SK-N-MC (cell line): Measurements from ENCODE around the gene IL2.

Experiments used
- DNase-seq: peaks from one replicate; pipeline ENCODE4 v3.0.0-alpha.2; 2011; ENCODE audit warnings: low read depth, low spot score
- H3K27ac ChIP-seq: fragments of 200-600 bp; sonication (generic); 2 replicates; pipeline ENCODE4 v1.5.1; 2016; ENCODE audit warnings: mixed run types
- H3K36me3 ChIP-seq: fragments of 200-600 bp; sonication (generic); 2 replicates; pipeline ENCODE4 v1.6.1; 2017; ENCODE audit warnings: antibody characterized with exemption, low read length, mixed read lengths; ENCODE audit not compliant: insufficient read depth
- H3K4me3 ChIP-seq: fragments of 200-600 bp; sonication (generic); 2 replicates; pipeline ENCODE4 v1.5.1; 2016
- H3K9ac ChIP-seq: fragments of 200-600 bp; sonication (generic); 2 replicates; pipeline ENCODE4 v1.8.0; 2017; ENCODE audit warnings: mixed run types, mixed read lengths; ENCODE audit not compliant: insufficient read length
- H3K9me3 ChIP-seq: fragments of 200-600 bp; sonication (generic); 2 replicates; pipeline ENCODE4 v1.6.1; 2017; ENCODE audit warnings: low read depth, mild to moderate bottlenecking, antibody characterized with exemption, low read length, moderate library complexity, mixed read lengths
- EZH2 ChIP-seq: fragments of 200-600 bp; sonication (generic); IDR thresholded peaks from one replicate; pipeline ENCODE4 v1.6.1; 2017; ENCODE audit warnings: antibody characterized with exemption
- FOXP2 ChIP-seq: optimal IDR thresholded peaks from 2 replicates; pipeline ENCODE3; 2011; ENCODE audit warnings: mild to moderate bottlenecking, moderate library complexity; ENCODE audit not compliant: insufficient read depth; ENCODE audit errors: extremely low read length, control extremely low read depth
- POLR2AphosphoS5 ChIP-seq: IDR thresholded peaks from 2 replicates; pipeline ENCODE4 v1.6.1; 2012; ENCODE audit warnings: mild to moderate bottlenecking, low read depth, low read length, borderline replicate concordance

Gene IL2

GRCh38 chr4:122456231-122457116, at the start of gene IL2:
Gene IL2, minus strand, starts transcription at chr4:122456725. Its CDS starts 285 bp downstream, at chr4:122456440.
- H3K9ac ChIP-seq, result no peak within 1 kb of the TSS
- H3K4me3 ChIP-seq, result no peak within 1 kb of the TSS
- TF ChIP-seq FOXP2, result no peak
- DNase-seq, result no peak
- H3K36me3 ChIP-seq, result no peaks in the 10 kb centered on the region
- no peak within 1 kb of the TSS for H3K27ac ChIP-seq
- no peaks in the 10 kb centered on the region for H3K9me3 ChIP-seq

GRCh38 chr4:122503214-122503613, 46.7 kb upstream of the IL2 start:
- no peak overlapping the region for H3K9ac ChIP-seq
- no peaks in the 10 kb centered on the region for H3K9me3 ChIP-seq
- H3K27ac ChIP-seq, result no peak overlapping the region
- DNase-seq, result no peak
- H3K4me3 ChIP-seq, result no peak overlapping the region
- TF ChIP-seq POLR2AphosphoS5 (no peak), FOXP2 (no peak), EZH2 (no peak)
- H3K36me3 ChIP-seq, result no peaks in the 10 kb centered on the region

GRCh38 chr4:122500852-122501501, 44.5 kb upstream of the IL2 start:
- no peak for DNase-seq
- TF ChIP-seq EZH2 (no peak), POLR2AphosphoS5 (no peak)
- H3K36me3 ChIP-seq, result no peaks in the 10 kb centered on the region
- H3K9ac ChIP-seq, result no peak overlapping the region
- H3K9me3 ChIP-seq, result no peaks in the 10 kb centered on the region
- H3K4me3 ChIP-seq, result no peak overlapping the region
- no peak overlapping the region for H3K27ac ChIP-seq

- Histone ChIP-seq H3K27ac (no peak overlapping the region), H3K4me3 (no peak overlapping the region), H3K36me3 (no peaks in the 10 kb centered on the region), H3K9me3 (no peaks in the 10 kb centered on the region), H3K9ac (no peak overlapping the region)
- no peak for DNase-seq
- TF ChIP-seq EZH2 (no peak), POLR2AphosphoS5 (no peak), FOXP2 (no peak)
Observed at GRCh38 chr4:122489061-122489460, 32.5 kb upstream of the IL2 start.

- Histone ChIP-seq H3K9me3 (no peaks in the 10 kb centered on the region), H3K36me3 (no peaks in the 10 kb centered on the region), H3K27ac (no peak overlapping the region), H3K9ac (no peak overlapping the region), H3K4me3 (no peak overlapping the region)
- DNase-seq, result no peak
- TF ChIP-seq EZH2, result no peak
- TF ChIP-seq FOXP2, result no peak
- TF ChIP-seq POLR2AphosphoS5, result no peak
Observed at GRCh38 chr4:122483481-122483880, 27.0 kb upstream of the IL2 start.

- no peak overlapping the region for H3K4me3 ChIP-seq
- H3K9me3 ChIP-seq, result no peaks in the 10 kb centered on the region
- TF ChIP-seq POLR2AphosphoS5 (no peak), EZH2 (no peak), FOXP2 (no peak)
- DNase-seq, result no peak
- no peaks in the 10 kb centered on the region for H3K36me3 ChIP-seq
- no peak overlapping the region for H3K9ac ChIP-seq
- no peak overlapping the region for H3K27ac ChIP-seq
Observed at GRCh38 chr4:122481766-122482405, 25.4 kb upstream of the IL2 start.

GRCh38 chr4:122480655-122481487, 24.3 kb upstream of the IL2 start:
- no peak overlapping the region for H3K27ac ChIP-seq
- DNase-seq, result no peak
- no peak overlapping the region for H3K4me3 ChIP-seq
- no peak for TF ChIP-seq POLR2AphosphoS5
- no peak for TF ChIP-seq EZH2
- TF ChIP-seq FOXP2, result no peak
- no peak overlapping the region for H3K9ac ChIP-seq
- no peaks in the 10 kb centered on the region for H3K9me3 ChIP-seq
- no peaks in the 10 kb centered on the region for H3K36me3 ChIP-seq

- H3K9me3 ChIP-seq, result no peaks in the 10 kb centered on the region
- no peak overlapping the region for H3K27ac ChIP-seq
- DNase-seq, result no peak
- no peak overlapping the region for H3K4me3 ChIP-seq
- H3K36me3 ChIP-seq, result no peaks in the 10 kb centered on the region
- no peak overlapping the region for H3K9ac ChIP-seq
- TF ChIP-seq EZH2 (no peak), POLR2AphosphoS5 (no peak), FOXP2 (no peak)
Observed at GRCh38 chr4:122479935-122480416, 23.5 kb upstream of the IL2 start.
